Cortex of kidney (tissue), 1 donor: Measurements from ENCODE around the gene SEMA6C.
"Not testable (repeated sequence)": the region's sequence is repeated elsewhere in the genome, so short reads cannot be mapped to it uniquely, and the experiment has no call there.

Source experiments
- DNase-seq: peaks from one replicate; lab custom pipeline; 2025; lab: John Stamatoyannopoulos, UW

Gene SEMA6C

DNA sequence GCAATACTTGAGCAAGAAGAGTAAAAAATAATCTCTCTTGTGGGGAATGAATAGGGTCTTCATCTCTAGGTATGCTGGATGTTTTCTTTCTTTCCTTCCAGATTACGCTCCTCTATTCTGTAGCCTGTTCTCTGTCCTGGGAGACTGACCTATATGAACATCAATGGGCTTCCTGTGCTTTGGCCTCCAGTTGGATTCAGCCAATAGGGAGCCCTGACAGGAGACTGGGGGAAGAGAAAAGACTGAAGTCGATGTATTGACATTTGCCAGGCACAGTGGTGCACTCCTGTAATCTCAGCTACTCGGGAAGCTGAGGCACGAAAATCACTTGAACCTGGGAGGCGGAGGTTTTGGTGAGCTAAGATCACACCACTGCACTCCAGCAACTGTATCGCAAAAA lies 17.6 kb downstream of the SEMA6C start:
- no peak for DNase-seq

DNA sequence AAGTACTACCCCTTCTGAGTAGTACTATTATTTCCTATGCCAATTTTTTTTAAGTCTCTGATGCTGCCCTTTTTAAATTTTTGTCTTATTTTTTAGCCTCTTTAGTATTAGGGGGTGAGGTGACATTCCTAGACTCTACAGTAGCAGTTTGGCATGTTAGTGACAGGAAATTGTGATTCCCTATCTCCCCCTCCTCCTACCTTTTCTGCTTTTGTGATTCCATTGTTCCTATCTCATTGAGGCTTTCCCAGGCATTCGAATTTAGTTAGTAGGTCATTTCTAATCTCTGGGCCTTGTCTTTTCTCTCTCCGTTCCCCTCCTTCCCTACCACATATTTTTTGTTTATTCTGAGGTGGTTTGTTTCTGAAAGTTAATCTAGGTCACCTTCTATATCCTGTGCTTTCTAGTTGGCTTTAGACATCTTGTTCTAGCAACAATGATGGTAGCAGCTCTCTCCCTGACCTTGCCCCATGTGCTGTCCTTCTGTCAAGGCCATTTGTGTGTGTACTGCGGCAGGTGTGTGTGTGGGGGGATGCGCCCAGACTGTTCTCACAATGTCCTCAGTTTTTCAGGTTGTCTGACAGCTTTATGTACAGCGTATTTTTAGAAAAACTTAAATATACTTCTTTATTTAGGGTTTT lies 21.5 kb downstream of the SEMA6C start:
- DNase-seq, result no peak

DNA sequence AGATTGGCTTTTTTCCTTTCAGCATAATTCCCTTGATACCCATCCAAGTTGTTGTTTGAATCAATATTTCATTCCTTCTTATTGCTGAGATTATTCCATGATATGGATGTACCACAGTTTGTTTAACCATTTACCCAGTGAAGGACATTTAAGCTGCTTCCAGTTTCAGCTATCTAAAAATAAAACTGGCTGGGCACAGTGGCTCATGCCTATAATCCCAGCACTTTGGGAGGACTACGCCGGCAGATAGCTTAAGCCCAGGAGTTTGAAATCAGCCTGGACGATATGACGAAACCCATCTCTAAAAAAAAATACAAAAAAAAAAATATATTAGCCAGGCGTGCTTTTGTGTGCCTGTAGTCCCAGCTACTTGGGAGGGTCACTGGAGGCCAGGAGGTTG lies 32.6 kb downstream of the SEMA6C start:
- no peak for DNase-seq

DNA sequence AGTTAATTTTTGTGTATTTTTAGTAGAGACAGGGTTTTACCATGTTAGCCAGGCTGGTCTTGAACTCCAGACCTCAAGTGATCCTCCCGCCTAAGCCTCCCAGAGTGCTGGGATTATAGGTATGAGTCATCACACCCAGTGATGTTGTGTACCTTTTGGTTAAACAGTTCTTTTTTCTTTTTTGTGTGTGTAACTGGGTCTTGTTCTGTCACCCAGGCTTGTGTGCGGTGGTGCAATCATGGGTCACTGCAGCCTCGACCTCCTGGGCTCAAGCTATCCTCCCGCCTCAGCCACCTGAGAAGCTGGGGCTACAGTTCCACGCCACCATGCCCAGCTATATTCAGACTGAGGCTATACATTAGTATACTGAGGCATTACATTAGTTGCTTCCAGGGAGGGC lies 38.1 kb downstream of the SEMA6C start:
- DNase-seq, result no peak

DNA sequence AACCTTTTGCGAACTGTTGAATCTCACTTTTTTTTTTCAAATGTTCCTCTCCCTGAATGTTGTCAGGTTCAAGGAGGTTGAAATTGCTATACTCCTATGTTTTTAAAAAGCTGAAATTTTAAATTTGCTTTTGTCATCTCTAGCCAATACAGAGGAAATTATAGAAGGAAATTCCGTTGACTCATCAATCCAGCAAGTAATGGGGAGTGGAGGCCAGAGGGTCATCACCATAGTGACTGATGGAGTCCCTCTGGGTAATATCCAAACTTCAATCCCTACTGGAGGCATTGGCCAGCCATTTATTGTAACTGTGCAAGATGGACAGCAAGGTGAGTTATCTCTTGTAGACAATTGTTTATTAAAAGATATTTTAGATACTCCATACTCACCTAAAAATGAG lies 39.5 kb downstream of the SEMA6C start:
- DNase-seq, result no peak

DNA sequence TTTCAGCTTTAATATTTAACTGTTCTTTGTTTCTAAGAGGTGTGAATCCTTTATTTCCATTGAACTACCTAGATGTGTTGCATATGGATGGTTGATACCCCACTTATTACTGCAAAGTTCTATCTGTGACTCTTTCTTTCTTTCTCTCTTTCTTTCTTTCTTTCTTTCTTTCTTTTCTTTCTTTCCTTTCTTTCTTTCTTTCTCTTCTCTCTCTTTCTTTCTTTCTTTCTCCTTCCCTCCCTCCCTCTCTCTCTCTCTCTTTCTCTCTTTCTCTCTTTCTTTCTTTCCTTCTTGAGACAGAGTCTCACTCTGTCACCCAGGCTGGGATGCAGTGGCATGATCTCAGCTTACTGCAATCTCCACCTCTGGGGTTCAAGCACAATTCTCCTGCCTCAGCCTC lies 41.8 kb downstream of the SEMA6C start:
- DNase-seq, result no peak

DNA sequence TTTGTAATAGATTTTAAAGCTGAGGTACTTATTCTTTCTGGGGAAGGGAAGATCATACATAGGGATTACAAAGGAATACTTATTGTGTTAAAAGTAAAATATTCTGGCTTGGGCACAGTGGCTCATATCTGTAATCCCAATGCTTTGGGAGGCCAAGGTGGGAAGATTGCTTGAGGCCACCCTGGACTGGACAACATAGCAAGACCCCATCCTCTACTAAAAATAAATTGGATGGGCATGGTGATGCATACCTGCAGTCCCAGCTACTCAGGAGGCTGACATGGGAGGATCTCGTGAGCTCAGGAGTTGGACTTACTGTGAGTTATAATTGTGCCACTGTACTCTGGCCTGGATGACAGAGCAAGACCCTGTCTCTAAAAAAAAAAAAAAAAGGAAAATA lies 48.3 kb downstream of the SEMA6C start:
- no peak for DNase-seq

DNA sequence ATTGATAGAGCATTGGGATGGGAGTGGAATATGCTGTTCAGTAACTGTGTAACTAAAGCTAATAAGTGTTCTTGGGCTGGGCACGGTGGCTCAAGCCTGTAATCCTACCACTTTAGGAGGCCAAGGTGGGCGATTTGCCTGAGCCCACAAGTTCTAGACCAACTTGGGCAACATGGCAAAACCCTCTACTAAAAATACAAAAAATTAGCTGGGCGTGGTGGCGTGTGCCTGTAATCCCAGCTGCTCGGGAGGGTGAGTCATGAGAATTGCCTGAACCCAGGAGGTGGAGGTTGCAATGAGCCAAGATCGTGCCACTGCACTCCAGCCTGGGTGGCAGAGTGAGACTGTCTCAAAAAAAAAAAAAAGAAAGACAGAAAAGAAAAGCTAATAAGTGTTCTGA lies 49.0 kb downstream of the SEMA6C start:
- not testable (repeated sequence) for DNase-seq

DNA sequence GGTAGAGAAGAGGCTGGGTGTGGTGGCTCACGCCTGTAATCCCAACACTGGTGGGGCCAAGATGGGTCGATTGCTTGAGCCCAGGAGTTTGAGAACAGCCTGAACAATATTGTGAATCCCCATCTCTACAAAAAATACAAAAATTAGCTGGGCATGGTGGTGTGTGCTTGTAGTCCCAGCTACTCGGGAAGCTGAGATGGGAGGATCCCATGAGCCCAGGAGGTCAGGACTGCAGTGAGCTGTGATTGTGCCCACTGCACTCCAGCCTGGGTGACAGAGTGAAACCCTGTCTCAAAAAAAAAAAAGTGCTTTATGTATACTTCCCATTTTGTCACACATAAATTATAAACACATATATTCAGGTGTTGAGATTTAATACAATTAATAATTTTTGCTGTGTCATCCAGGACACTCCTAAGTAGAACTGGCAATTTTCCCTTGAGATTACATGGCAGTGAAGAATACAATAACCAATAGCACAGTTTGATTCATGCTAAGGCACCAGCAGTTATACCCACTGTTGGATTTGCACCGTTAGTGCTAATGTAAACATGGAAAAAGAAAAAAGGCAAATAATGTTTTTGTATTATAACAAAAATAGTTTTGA lies 60.4 kb downstream of the SEMA6C start:
- no peak for DNase-seq
